DMS153 treated with DMSO at 0.1 percent for 48 hours (cell line): Measurements from ENCODE around the gene MAP7.
A peak's percentile ranks its signal among the peaks of the same experiment; 100 is the strongest.

Experiments used
- DNase-seq: peaks from one replicate; lab custom pipeline; 2025; ENCODE audit not compliant: unreplicated experiment; lab: John Stamatoyannopoulos, UW

MAP7 gene

GRCh38 chr6:136533487-136533886, 16.7 kb downstream of the MAP7 start:
- DNase-seq = no peak

GRCh38 chr6:136532030-136532429, 18.2 kb downstream of the MAP7 start:
- no peak for DNase-seq

DNA sequence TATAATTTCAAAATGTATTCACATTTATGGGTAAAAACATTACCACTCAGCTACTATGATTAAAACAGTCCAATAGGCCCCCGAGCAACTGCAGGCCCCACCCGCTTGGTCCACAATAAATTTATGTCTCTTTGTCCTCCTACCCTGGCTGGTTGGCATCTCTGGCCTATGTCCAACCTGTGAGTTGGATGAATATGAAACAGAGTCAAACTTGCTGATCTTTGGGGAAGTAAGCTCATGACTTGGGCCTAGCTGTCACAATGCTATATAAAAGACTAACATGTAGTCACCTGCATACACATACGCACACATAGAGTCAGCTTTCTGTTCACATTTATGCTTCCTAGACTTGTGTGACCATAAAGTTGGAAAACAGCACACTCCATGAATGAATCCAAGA, 20.5 kb downstream of the MAP7 start:
- no peak for DNase-seq

DNA sequence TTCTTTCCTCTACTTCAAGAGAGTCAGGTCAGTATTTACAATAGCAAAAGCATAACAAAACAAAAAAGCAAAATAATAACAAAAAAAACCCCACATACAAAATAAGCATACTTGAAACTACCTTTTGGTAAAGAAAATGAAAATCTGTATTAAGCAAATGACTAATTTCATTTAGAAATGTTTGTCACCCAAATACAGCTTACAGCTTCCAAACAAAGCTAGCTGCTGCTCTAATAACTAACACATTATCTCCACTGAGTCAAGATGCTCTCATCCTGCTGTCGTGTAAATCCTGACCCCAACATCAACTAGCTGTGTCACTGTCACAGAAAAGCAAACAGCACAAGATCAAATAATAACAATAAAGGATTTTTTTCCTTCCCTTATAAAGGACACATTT, 21.7 kb downstream of the MAP7 start:
- DNase-seq = no peak

DNA sequence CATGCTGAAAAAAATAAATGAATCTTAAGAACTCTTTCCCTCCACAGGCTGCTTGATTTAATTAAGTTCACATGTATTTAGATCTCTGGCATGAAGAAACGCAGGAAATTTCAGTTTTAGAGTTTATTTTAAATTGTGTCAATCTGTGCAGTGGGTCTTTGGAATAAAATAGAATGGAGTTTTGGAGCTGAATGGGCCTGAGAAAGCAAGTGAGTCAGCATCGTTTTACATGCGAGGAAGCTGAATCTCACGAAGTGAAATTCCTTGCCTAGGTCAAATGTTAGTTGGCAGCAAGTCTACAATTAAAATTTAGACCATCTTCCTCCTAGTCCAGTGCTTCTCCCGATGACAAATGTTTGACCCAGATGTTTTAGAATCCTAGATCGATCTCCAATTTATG, 22.4 kb downstream of the MAP7 start:
- DNase-seq = no peak

DNA sequence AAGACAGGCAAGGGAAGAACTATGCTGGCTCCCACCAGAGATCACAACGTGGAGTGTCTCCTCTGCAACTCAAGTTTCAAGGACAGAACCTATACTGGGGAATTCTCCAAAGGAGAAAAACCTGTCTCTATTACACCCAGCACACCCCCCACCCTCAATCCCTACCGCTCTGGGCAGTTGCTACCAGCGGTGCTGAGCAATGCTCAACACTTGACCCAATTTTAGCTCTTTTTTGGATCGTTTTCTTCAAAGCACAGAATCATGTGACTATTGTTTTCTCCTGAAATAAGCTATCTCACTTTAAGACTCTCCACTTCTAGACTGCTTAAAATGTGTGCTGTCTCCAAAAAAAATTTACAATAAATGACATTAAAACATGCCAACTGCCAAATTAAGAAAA, 23.3 kb downstream of the MAP7 start:
- no peak for DNase-seq

GRCh38 chr6:136526196-136526930, 23.9 kb downstream of the MAP7 start:
- DNase-seq = peak; percentile 79

GRCh38 chr6:136525586-136526195, 24.5 kb downstream of the MAP7 start:
- DNase-seq = peak; percentile 25

GRCh38 chr6:136524936-136525413, 25.2 kb downstream of the MAP7 start:
- DNase-seq = peak; percentile 14

- DNase-seq = peak; percentile 34
These were observed 25.8 kb downstream of the MAP7 start for GRCh38 chr6:136524339-136524935.

- DNase-seq = no peak
These were observed 27.0 kb downstream of the MAP7 start for GRCh38 chr6:136523196-136523595.

GRCh38 chr6:136522636-136523035, 27.6 kb downstream of the MAP7 start:
- no peak for DNase-seq

GRCh38 chr6:136521911-136522310, 28.3 kb downstream of the MAP7 start:
- no peak for DNase-seq

DNA sequence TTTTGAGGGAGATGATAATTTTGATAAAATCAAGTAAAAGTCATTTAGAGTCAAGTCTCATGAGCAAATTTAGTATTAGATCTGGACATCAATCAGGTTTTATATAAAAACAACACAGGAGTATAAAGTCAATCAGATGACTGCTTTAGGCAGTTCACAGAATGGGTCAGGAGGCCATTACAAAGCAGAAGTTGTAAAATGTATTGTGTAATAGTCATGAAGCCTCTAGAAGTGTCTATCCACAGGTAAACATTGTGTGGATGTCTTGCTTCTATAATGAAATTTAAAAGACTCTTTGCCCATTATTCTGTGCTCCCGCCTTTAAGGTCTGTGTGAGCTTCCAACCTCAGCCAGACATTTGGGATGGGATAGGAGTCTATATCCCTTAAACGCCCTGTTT, 28.8 kb downstream of the MAP7 start:
- DNase-seq = no peak

DNA sequence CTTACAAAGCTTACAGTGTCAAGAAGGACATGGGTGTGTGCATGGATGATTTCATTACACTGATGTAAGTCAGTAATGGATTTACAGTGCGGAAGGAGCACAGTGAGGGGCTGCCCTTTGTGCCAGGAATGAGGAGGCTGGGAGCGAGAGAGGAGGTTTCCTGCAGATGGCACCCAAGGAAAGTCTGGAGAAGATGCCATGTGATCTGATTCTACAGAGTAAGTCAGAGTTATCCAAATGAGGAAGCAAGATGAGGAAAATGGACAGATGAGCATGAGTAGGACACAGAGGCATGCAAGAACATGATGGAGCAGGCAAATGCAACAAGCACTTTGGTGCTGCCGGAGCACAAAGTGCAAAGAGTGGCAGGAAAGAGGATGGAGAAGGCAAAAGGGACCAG, 29.7 kb downstream of the MAP7 start:
- no peak for DNase-seq

DNA sequence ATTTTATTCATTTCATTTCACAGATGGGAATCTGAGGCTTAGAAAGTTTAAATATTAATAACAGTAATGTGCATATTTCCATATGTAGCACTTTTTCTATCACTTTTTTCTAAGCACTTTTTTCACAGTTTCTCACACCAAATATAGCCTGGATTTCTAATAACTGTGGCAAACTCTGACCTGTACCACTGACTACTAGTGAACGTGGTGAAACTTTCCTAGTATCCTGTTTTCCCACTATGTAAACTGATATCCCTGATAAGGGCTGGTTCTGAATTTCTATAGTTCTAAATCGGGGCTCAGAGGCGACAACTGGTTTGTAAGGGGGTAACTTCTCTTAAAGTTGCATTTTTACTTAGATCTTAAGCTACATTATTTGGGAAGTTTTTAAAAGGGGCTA, 32.6 kb downstream of the MAP7 start:
- DNase-seq = no peak

DNA sequence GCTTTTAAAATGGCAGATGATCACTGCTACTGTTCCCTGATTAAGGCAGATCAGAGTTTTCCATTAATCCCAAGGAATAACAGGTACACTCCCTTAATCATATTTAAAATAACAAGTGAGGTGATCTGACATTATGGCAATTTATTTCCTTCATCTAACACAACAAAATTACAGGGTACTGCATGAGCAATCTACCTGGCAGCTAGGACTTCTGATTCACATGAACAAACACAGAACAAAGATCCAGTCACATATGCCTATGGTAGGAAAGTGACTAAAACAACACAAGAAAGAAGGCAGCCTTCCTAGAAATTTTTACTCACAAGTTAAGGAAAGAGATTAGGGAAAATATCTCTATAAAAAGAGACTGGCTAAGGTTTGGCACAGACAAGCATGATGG, 33.2 kb downstream of the MAP7 start:
- no peak for DNase-seq

DNA sequence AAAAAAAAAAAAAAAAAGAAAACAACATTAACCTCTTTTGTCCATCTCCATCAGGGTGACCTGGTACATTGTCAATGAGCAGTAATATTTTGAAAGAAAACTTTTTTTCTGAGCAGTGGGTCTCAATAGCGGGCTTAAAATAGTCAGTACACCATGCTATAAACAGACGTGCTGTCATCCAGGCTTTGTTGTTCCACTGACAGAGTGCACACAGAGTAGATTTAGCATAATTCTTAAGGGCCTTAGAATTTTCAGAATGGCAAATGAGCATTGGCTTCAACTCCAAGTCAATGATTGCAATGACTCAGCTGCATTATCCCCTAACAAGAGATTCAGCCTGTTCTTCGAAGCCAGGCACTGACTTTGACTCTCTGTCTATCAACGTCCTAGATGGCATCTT, 35.6 kb downstream of the MAP7 start:
- DNase-seq = no peak

GRCh38 chr6:136511926-136512325, 38.3 kb downstream of the MAP7 start:
- no peak for DNase-seq

- DNase-seq = no peak
These were observed 38.8 kb downstream of the MAP7 start for GRCh38 chr6:136511397-136511796.

DNA sequence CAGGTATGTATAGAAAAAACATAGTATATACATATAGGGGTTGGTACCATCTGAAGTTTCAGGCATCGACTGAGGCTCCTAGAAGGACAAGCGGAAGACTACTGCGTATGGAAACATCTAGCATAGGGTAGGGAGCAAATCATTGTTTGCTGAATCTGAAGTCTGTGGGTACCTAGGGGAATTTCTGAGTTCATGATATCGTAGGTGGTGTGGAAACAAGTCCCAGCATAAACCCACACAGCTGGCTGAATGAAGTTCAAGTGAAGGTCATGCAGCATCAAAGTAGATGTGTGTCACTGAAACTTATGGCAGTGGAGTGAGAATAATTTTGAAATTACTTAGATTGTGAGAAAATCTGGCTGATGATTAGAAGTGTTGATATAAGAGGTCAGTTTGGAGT, 39.4 kb downstream of the MAP7 start:
- no peak for DNase-seq

DNA sequence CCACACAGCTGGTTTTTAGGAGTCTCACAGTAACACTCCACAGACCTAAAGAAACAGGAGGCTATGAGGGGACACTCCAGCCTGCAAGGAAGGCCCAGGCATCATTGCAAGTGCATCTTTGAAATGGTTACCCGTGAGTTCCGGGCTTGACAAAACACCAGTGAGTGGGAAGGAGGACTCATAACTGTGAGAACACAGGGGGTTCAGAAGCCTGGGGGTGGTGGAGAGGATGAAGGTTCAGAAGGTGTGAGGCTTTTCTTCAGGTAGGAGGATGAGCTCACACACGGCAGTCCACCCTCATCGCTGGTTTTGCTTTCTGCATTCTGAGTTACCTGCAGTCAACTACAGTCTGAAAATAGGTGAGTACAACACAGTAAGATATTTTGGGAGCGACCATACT, 39.9 kb downstream of the MAP7 start:
- DNase-seq = no peak
